NAMALWA (cell line): Measurements from ENCODE around the gene KAT6B.
"Not testable (repeated sequence)": the region's sequence is repeated elsewhere in the genome, so short reads cannot be mapped to it uniquely, and the experiment has no call there.

Experiments
- DNase-seq: peaks from one replicate; pipeline ENCODE4 v3.0.0-alpha.2; 2015; ENCODE audit warnings: low spot score

KAT6B gene

DNA sequence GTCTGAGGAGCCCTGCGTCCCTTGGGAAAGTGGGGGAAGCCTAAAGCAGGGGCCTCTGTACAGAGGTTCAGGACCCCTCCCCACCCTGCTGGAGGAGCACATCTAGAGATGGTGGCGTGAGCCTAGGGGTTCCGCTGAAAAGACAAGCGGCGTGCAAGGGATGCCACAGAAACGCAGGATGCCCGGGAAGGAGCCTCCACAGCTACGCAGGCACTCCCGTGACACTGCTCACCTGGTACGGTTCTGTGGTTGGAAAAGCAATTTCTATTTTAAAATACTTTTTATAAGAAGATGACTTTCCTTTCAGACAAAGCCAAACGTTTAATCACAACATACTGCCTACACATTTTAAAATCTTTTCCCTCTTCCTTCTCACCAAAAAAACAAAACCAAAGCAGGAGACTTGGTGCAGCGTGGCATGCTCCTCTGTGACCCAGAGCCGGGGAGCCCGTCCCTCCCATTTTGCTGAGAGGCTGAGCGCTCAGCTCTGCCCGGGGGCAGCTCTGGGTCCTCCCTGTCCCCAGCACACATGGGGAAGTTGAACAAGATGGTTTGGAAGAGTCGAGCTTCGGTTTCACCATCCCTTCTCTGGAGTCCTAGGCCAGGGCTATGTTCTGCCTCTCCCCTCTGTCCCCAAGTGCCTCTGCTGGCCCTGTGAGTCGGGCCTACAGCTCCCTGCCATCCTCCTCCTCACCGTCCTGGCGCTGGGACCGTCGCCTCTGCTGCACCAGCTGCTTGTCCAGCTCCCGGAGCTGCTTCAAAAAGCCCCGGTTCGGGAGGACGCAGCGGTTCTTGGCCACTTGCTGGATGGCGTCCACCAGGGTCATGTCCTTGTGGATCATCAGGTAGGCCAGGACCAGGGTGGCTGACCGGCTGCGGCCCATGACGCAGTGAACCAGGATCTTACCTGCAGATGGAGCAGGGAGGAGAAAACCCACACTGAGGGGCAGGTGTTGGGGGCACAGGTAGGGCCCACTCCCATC is 211.1 kb downstream of the KAT6B start:
- DNase-seq, result no peak

DNA sequence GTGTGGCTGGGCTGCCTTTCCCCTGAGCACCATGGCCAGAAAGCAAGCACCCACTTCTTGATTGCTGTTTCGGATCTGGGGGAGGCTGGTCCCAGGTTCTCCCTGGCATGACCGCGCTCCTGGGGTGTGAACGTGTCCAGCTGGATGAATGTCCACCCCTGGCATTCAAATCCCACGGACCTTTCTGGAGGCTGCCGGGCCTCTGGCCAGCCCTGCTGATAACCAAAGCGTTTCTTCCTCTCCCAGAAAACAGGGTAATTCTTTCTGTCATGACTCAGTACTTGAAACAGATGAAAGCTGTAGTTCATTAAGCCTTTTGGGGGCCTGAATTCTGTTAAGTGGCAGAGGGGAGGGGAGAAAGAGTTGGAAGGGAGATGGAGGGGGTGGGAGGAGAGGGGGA is 211.9 kb downstream of the KAT6B start:
- DNase-seq, result no peak

DNA sequence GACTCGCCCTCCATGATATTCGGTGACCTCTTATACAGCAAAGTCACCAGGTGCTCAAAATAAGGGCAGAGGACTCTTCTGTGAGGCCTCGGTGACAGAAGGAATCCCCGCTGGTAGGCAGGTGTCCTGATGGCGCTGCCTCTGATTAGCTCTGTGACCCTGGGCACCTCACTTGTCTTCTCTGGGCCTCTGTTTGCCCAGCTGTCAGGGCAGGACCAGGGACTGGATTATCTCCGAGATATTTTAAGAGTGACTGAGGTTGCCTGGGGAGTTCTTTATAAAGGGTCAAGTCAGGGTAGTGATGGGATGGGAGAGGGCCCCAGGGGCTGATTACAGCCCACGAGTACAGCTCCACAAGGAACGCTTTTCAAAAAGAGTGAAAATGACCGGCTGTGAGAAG is 214.2 kb downstream of the KAT6B start:
- DNase-seq, result no peak

DNA sequence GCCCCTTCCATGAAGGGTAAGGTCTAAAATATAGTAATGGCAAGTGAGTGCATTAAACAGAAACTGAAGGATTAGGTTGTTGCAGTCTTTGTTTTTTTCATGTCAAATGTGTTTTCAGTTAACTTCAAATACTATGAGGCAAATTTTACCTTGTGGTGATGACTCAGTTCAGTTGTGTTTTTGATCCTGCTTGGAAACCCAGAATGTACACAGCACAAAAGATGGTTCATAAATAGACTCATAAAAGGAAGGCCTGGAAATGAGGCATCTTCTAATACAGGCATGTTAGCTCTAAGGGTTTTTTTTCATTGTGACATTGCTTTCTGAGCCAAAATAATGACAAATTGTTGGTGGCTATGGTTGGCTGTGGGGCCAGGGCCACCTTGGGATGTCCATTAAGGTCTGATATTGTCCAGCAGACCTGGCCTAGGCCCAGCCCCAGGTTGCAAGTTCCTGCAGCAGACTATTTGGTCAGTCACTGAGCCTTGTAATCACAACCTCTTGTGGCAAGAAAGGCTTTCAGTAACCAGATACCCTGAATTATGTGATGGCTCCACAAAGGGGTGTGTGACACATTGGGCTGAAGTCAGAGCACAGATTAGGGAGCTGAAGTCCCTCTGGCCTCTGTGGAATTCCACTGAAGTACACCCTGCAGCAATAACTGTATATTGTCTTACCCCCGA is 216.0 kb downstream of the KAT6B start:
- DNase-seq, result no peak

DNA sequence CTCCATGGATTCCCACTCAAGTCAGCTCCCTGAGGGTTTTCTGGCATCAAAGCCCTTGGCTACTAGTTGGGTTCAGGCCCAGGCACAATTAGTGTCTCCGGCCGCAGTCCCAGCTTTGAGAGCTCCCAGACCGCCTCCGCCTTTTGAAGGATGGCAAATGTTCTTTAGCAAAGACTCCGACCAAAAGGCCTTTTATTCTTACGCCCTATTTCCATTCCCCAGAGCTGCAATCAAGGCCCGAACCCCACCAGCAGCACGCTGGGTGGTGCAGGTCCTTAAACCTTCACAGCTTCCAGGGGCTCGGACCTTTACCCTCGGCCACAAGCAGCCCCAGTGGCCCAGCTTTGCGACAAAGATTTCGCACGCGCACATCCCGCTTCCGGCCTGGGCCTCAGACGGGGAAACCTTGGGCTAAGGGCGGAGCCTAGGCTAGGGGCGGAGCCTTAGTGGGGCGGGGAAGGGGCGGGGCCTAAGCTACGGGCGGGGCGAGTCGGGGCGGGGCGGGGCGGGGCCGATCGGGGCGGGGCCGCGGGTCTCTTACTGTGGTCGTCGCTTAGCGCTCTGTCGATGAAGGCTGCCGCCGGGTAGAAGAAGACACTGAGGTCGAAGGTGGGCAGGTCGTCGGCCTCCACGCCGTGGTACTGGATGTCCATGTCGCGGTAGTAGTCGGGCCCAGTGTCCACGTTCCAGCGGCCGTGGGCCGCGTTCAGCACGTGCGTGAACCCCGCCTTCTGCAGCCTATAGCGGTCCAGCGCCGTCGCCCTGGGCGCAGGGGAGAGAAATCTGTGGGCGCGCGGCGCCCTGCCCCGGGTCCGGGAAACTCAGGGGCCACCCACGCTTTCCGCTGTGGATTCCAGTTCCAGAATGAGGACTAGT is 217.1 kb downstream of the KAT6B start:
- no peak for DNase-seq

DNA sequence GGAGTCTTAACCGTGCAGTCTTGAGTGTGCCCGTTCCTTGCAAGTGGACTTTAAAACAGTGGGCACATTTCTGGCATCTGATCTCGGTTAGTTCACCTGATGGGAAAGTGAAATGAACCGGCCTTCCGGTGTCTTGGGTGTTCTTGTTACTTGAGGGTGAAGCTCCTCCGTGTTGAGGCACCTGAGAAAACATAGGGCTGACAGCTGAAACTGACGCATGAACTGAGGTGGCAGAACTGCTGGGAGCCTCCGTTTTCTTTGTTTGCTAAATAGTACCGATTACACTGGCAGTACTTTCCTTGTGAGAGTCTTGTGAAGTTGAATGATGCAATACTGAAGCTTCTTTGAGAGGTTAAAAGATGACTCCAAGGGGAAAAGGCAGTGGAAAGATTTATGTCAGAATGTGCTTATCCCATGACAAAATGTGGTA is 222.3 kb downstream of the KAT6B start:
- DNase-seq, result no peak

DNA sequence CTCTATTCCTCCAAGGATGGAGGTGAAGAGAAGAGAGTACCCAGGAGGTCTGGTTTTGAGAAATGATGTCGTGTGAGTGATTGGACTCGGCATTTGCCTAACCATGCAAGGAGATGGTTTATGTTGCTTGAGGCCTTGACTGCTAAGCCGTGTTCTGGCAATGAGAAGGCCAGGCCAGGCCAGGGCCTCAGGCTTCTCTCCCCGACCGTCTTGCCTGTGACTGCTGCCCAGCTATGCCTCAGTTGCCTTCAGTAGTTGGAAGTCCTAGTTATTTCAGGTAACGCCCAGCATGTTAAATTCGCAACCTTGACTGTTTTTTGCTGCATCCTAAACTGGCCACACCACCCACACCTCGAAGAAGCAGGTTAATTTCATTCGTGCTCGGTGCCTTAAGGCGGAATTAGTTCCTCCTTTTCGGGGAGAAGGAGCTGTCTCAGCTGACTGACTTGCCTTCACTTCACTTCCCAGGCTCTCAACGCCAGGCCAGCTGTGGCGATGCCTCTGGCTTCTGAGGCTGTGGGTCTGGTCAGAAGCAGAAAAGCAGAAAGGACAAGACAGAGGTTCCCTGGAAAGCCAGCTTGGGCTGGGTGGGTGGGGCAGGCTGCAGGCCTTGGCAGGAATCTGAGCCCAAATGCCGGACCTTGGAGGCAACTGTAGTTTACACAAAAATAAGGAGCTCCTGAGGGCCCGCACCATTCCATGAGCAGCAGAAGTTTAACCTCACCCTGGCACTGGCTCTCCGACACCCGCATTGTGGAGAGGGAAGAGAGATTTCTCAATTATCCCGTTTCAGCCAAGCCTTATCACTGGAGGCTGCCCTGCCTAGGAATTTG is 223.1 kb downstream of the KAT6B start:
- no peak for DNase-seq

DNA sequence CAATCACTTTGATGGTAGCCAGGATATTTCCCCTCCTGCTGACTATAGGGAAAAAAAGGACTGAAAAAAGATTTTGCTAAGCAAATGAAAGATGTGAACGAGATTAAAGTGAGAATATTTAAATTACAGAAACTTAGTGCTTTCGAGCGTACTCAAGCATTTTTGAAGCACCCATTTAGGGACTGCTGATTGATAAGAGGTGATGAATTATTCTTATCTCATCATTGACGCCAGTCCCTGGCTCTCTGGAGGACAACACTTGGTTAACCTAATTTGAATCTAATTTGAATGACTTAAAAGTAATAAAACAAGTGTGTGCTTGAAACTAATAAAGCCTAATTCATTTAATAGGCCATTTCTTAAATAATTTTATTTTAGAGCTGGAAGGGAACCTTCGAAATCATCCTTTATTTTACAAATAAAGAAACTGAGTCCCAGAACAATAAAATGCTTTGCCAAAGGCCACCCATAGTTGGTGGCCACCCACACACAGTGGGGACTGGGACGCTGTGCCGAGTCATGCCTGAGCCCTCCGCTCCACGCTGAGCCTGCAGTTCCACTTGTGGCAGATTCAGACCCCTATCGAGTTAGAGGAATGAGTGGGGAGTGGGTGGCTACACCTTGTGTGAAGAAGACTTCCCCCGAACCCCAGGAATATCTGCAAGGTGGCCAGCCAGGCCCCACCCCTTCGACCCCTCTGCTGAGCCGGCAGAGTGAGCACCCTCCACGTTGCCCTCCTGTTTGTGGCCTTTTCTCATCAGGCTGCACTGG is 223.9 kb downstream of the KAT6B start:
- no peak for DNase-seq

DNA sequence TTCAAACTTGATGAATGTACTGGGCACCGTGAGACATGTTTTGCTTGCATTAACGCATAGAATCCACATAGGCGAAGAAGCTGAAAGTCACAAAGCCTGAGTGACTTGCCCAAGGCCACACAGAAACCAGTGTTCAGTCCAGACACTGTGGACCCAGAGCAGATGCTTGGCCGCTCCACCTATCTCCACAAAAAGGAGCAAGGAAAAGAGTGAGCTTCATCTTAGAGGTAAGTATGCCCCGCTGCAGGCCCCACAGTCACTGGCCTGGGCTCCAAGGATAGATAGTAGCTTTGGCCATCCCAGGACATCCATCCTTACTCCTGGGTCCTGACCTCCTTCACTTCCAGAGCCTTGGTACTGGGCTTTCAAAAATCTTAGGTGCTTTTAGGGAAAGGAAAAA is 224.9 kb downstream of the KAT6B start:
- DNase-seq, result no peak

DNA sequence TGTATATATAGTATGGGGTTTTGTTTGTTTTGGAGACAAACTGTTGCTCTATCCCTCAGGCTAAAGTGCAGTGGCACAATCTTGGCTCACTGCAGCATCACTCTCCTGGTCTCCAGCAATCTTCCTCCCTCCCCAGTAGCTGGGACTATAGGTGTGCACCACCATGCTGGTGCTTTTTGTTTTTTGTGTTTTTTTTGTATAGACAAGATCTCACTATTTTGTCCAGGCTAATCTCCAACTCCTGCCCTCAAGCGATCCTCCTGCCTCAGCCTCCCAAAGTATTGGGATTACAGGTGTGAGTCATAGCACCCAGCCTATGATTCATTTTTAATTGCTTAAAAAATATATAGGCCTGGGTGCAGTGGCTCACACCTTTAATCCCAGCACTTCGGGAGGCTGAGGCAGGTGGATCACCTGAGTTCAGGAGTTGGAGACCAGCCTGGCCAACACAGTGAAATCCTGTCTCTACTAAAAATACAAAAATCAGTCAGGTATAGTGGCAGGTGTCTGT is 229.6 kb downstream of the KAT6B start:
- not testable (repeated sequence) for DNase-seq

DNA sequence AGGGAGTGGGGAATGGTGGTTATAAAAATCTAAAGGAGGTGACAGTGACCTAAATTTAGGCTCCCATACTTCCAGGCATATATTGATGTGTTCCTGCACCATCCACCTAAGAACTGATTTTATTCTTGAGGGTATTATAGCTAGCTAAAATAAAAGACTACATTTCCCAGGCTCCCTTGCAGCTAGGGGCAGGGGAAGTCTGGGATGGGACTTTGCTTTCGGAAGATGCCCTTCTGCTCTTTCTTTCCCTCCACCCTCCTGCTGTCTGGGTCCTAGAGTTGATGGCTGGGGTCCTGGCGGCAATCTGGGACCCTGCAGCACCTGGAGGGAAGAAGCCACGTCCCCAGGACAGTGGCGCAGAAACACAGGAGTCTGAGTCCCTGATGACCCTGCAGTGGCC is 231.3 kb downstream of the KAT6B start:
- no peak for DNase-seq

DNA sequence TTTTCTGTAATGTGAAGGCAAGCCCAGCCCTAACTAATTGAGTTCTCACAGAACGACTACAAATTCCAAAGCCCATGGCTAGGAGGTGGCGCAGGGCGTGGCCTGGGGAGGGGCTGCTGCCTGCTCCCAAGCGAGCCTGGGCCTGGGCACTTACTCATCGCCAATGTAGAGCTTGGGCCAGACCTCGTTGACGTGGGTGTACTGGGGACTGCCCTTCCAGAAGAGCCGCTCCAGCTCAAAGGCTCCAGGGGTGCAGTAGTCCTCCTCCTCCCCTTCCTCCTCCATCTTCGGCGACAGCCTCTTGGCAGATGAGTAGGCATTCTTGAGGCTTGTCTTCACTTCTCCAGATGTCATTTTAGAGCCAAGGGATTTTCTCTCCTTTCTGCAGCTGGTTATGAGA is 231.8 kb downstream of the KAT6B start:
- DNase-seq, result no peak

DNA sequence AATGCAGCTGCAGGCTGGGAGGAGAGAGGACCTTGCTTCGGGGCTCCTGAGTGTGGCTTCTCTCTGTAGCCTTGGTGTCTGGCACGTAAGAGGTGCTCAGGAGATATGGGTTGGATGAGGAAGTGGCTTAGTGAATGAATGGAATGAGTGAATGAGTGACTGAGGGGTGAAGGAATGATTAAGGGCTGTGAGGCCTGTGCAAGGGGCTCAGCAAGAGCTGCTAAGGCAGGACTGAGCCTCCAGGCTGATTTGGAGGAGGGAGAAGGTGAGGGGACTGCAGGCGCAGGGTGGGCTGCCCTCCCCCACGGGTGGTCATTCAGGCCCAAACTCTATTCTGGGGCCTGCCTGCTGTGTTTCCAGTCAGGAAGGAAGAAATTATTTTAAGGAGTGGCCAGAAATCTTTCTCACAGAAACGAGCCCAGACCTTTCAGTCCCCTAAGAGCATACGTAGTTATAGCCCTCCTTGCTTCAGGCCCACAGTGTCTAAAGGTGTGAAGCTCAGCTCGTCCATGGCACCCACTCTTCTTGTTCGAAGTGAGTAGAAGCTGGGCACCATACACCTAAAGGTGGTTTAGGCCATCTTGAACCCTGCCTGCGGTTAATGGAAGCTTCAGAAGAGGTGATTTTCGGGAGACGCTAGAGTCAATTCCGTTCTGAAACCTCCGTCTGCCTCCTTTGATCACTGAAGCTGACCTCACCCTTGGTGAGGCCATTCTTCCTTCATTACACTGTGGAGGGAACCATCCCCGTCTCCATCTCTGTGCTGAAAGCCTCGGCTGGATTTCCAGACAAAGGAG is 235.5 kb downstream of the KAT6B start:
- DNase-seq, result no peak

DNA sequence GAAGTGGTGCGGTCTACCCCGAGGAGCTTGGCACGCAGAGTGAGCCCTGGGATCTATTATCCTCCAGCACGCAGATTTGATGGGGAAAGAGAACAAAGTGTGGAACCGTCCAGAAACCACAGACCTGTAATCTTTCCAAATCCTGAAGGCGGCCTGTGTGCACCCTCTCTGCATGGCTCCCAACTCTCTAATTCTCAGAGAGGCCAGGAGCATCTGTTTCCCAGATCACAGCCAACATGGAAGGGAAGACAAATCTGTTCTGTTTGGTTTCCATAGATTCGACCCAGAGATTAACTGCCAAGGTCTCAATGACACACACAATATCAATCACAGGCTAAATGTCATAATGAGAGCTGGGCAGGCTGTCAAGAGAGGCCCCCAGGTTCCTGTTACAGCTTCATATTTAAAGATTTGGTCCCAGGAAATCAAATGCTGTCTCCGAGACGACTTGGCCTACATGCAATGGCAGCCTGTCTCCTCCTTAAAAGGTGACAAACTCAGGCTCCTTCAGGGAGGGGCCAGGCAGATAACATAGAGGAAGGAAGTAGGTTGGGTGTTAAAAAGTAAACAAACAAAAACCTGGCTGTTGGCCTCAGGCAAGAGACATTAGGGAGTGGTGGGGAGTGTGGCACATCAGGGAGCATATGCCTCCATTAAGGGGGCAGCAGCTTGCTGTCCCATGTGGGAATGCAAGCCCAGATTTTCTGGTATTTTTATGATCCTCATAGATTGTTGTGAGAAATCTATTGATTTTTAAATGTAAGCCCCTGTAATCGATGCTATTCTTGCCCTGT is 236.3 kb downstream of the KAT6B start:
- DNase-seq, result no peak

DNA sequence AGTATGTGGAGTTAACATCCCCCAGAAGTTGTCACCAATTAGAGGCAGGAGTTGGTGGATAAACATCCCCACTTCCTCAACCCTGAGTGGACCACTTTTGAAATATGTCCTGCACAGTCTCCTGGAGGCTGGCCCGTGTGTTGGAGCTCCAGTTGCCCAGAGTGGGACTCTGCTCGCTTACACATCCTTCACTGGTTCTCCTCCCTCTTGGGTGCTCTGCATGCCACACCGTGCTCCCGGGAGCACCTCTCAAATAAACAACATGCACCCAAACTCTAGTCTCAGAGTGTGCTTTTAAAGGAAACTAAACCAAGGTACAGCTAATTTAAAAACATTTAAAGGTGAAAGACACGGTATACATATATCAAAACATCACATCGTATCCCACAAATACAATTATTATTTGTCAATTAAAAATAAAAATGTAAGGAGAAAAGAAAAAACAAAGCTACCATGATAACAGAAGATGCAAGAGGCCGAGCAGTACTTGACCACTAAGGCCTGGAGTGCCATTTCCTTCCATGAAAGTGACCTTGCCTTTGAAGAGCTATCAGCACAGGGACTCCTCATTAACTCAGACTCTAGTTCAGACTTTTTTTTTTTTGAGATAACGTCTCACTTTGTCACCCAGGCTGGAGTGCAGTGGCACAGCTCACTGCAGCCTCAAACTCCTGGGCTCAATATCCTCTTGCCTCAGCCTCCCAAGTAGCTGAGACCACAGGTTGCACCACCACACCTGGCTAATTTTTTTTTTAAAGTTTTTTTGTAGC is 237.2 kb downstream of the KAT6B start:
- DNase-seq, result no peak

DNA sequence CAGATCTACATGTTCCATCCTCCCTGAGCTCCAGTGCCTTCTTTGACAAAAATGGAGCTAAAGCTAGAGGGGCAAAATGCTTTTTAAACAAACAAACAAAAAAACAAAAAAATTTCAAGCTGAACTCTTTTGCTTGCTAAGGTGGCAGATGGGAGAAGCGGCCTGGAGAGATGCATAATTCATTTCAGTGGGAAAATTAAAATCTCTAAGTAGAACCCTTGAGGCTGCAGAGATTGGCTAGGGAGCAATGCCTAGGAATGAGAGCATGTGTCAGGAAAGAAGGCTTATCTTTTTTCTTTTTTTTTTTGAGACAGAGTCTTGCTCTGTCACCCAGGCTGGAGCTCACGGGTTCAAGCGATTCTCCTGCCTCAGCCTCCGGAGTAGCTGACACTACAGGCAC is 238.7 kb downstream of the KAT6B start:
- DNase-seq, result no peak

DNA sequence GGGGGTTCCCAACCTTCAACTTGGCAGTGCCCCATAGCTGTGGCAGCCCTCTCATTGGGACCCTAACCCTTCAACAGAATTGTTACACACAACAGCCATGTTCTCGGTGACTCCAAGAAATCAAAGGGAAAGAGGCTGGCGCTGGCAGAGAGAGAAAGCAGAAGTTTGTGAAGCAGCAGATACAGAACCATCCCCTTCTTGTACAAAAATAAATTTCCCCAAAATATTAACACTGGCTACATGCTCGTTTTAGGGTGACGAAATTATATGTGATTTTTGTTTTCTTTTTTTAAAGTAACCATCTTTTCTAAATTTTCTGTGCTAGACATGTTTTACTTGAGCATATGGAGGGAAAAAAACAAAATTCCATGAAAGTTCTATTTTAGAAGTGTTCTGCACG is 239.9 kb downstream of the KAT6B start:
- no peak for DNase-seq

DNA sequence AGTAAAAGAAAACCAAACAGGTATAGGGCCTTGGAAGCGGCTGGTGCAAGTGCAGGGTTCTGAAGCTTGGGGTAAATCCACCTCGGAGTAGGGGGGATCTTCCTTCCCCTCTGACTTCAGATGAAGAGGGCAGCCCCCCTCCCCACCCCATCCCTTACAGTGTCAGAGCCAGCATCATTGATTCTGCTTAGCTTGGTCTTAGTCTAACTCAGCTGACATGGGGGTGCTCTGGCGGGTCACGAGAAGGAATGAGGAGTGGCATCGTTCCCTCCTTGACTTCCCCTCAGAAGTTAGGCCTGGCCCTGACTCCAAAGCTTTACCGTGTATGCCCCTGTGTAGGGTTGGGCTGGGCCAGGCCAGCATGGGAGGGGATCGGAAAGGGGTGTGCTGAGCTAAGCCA is 240.9 kb downstream of the KAT6B start:
- DNase-seq, result no peak
